Endothelial cell of umbilical vein (primary cell): Measurements from ENCODE around the gene IRF1. TPM values are rescaled to one million over a fixed set of nuclear protein-coding genes. Genes with fewer than 3 reads are reported as not detected.

Experiments
- BruUV-seq: library from RNA; stranded (reverse); fragments of 400-500 nt; replicated peaks from 2 replicates; lab custom pipeline; 2021; lab: Mats Ljungman, UMichigan
- CTCF ChIA-PET: fragments of 300-600, 350-600 bp; sonication (Branson Sonifier 250); formaldehyde crosslinking; loops from one replicate; lab custom pipeline; 2021; ENCODE audit warnings: antibody characterized with exemption, inconsistent platforms; lab: Charles Lee
- POLR2A ChIA-PET: fragments of 300-600, 350-600 bp; sonication (Branson Sonifier 250); formaldehyde crosslinking; loops from one replicate; lab custom pipeline; 2021; ENCODE audit warnings: antibody characterized with exemption, inconsistent platforms; lab: Charles Lee
- DNase-seq: peaks from one replicate; pipeline ENCODE4 v3.0.0-alpha.2; 2011; ENCODE audit warnings: low read depth, low spot score
- FAIRE-seq: peaks from 2 replicates; lab custom pipeline; 2011; peaks lifted over from hg19 to GRCh38; lab: Jason Lieb, UNC
- H2AFZ ChIP-seq: 2 replicates; pipeline ENCODE4 v1.6.0; 2012; ENCODE audit warnings: low read depth, low read length, control low read depth, inconsistent platforms
- H3K27ac ChIP-seq: 2 replicates; pipeline ENCODE4 v1.5.1; 2011; ENCODE audit warnings: low read depth, mild to moderate bottlenecking, control low read depth, low read length, moderate library complexity; ENCODE audit not compliant: insufficient read depth
- H3K27me3 ChIP-seq, 2 experiments: 2 replicates each; pipeline versions ENCODE4 v1.6.0 to v1.6.1; 2011; ENCODE audit warnings: low read length in 2 of 2, mixed read lengths in 1 of 2; ENCODE audit not compliant: control insufficient read depth in 2 of 2, insufficient read depth in 2 of 2
- H3K36me3 ChIP-seq, 2 experiments: 2 replicates in 1 of 2; 3 replicates in 1 of 2; pipeline ENCODE4 v1.5.1; 2011; ENCODE audit warnings: low read length in 2 of 2, mild to moderate bottlenecking in 1 of 2, moderate library complexity in 1 of 2; ENCODE audit not compliant: control insufficient read depth in 2 of 2, insufficient read depth in 2 of 2; ENCODE audit errors: extremely low read depth in 1 of 2
- H3K4me1 ChIP-seq: 3 replicates; pipeline ENCODE4 v1.5.1; 2011; ENCODE audit warnings: mild to moderate bottlenecking, low read length; ENCODE audit not compliant: control insufficient read depth, insufficient read depth; ENCODE audit errors: extremely low read depth
- H3K4me2 ChIP-seq: 2 replicates; pipeline ENCODE4 v1.6.1; 2011; ENCODE audit warnings: low read length, control low read depth, mixed read lengths; ENCODE audit not compliant: insufficient read depth
- H3K4me3 ChIP-seq, 3 experiments: fragments of 200-600 bp in 1 of 3; sonication (generic), shearing (Covaris generic) in 1 of 3; replicated peaks in 1 of 3; 2 replicates each; pipeline ENCODE4 v1.5.1; 2011 to 2016; ENCODE audit warnings: control low read depth in 3 of 3, low read length in 3 of 3, mild to moderate bottlenecking in 2 of 3, inconsistent platforms in 1 of 3, low read depth in 1 of 3, moderate library complexity in 1 of 3; ENCODE audit not compliant: insufficient read depth in 1 of 3
- H3K79me2 ChIP-seq: 2 replicates; pipeline ENCODE4 v1.6.0; 2012; ENCODE audit warnings: low read length, inconsistent platforms; ENCODE audit not compliant: control insufficient read depth, insufficient read depth
- H3K9ac ChIP-seq: replicated peaks from 2 replicates; pipeline ENCODE3; 2011; ENCODE audit warnings: low read length, control low read depth; ENCODE audit not compliant: insufficient read depth; ENCODE audit errors: extremely low read depth
- H3K9me1 ChIP-seq: replicated peaks from 3 replicates; pipeline ENCODE4 v1.6.0; 2011; ENCODE audit warnings: mild to moderate bottlenecking, low read length; ENCODE audit not compliant: control insufficient read depth, insufficient read depth; ENCODE audit errors: extremely low read depth
- H3K9me3 ChIP-seq: replicated peaks from 2 replicates; pipeline ENCODE4 v1.5.1; 2012; ENCODE audit warnings: low read length, inconsistent platforms; ENCODE audit not compliant: control insufficient read depth, insufficient read depth
- H4K20me1 ChIP-seq: replicated peaks from 2 replicates; pipeline ENCODE3; 2011; ENCODE audit warnings: mild to moderate bottlenecking, low read length; ENCODE audit not compliant: control insufficient read depth, insufficient read depth; ENCODE audit errors: extremely low read depth
- CTCF ChIP-seq, 2 donors: IDR thresholded peaks; 1 replicate in 1 of 2; 2 replicates in 1 of 2; pipeline ENCODE4 v1.5.1; 2011; ENCODE audit warnings: low read length in 2 of 2, mild to moderate bottlenecking in 2 of 2, moderate library complexity in 2 of 2, control low read depth in 1 of 2, inconsistent platforms in 1 of 2, low read depth in 1 of 2; ENCODE audit not compliant: insufficient read depth in 1 of 2; ENCODE audit errors: extremely low read depth in 1 of 2
- EZH2 ChIP-seq: IDR thresholded peaks from 2 replicates; pipeline ENCODE4 v1.6.1; 2012; ENCODE audit warnings: borderline replicate concordance, low read depth, mild to moderate bottlenecking, moderate library complexity, low read length, inconsistent platforms; ENCODE audit not compliant: severe bottlenecking
- FOS ChIP-seq: IDR thresholded peaks from 2 replicates; pipeline ENCODE4 v1.6.1; 2011; ENCODE audit warnings: mild to moderate bottlenecking, low read length, moderate library complexity, borderline replicate concordance; ENCODE audit not compliant: insufficient read depth
- GATA2 ChIP-seq: IDR thresholded peaks from 2 replicates; pipeline ENCODE4 v1.7.0; 2011; ENCODE audit warnings: low read depth, mild to moderate bottlenecking, moderate library complexity, mixed read lengths, low read length; ENCODE audit not compliant: insufficient read length, insufficient read depth
- JUN ChIP-seq: IDR thresholded peaks from 2 replicates; pipeline ENCODE4 v1.6.1; 2011; ENCODE audit warnings: borderline replicate concordance, low read depth; ENCODE audit not compliant: insufficient read length, insufficient read depth
- MAX ChIP-seq: IDR thresholded peaks from 2 replicates; pipeline ENCODE4 v1.6.1; 2011; ENCODE audit not compliant: insufficient read depth, insufficient read length
- MYC ChIP-seq: IDR thresholded peaks from one replicate; pipeline ENCODE4 v1.6.1; 2011; ENCODE audit warnings: mild to moderate bottlenecking, low read depth, low read length
- POLR2A ChIP-seq: IDR thresholded peaks from 2 replicates; pipeline ENCODE4 v1.6.1; 2012; ENCODE audit warnings: low read depth, mild to moderate bottlenecking, control low read depth, low read length
- POLR2AphosphoS5 ChIP-seq: IDR thresholded peaks from 2 replicates; pipeline ENCODE4 v1.6.1; 2012; ENCODE audit warnings: low read depth, mild to moderate bottlenecking, control low read depth, low read length, moderate library complexity; ENCODE audit not compliant: insufficient read depth
- dilution Hi-C: fragments of 300-500 bp; cut with MboI; formaldehyde crosslinking; loops from one replicate; pipeline ENCODE4 v1.15.0; 2019; ENCODE audit warnings: low sequenced_read_pairs; ENCODE audit not compliant: extremely low pct_ligation_motif_present
- intact Hi-C: fragments of 100-400 bp; cut with micrococcal nuclease; formaldehyde crosslinking; loops from one replicate; pipeline ENCODE4 v1.10.0; 2022
- polyA plus RNA-seq, 4 experiments: library from polyadenylated mRNA; depleted of rRNA in 3 of 4; stranded (reverse) in 3 of 4; unstranded in 1 of 4; fragments of >200 nt; gene quantifications; 2 replicates each; pipeline versions ENCODE4 v1.2.1 to v1.2.3, GENCODE V29; 2011 to 2012; ENCODE audit warnings: missing spikeins in 1 of 4
- total RNA-seq: library from RNA; stranded (reverse); gene quantifications from 2 replicates; pipeline ENCODE4 v1.2.3, GENCODE V29; 2021

The IRF1 gene
- total and polyA plus RNA-seq, 2 donors (not counting 3 experiments of a cell fraction or from before 2014, with no cell fraction given), result 12.3 to 28.0 TPM

- peak; percentile 37 for DNase-seq
- Histone ChIP-seq H3K27me3 (no peaks in the 10 kb centered on the region), H3K4me3 (no peak overlapping the region), H3K79me2 (no peaks in the 10 kb centered on the region), H3K9ac (peak overlapping the region; percentile 28), H3K4me2 (peak overlapping the region; percentile 23), H3K27ac (peak overlapping the region; percentile 82), H3K9me3 (no peaks in the 10 kb centered on the region), H3K36me3 (no peaks in the 10 kb centered on the region), H3K4me1 (peaks cover 47% of the 10 kb centered on the region), H4K20me1 (no peaks in the 10 kb centered on the region), H3K9me1 (no peaks in the 10 kb centered on the region), H2AFZ (no peak overlapping the region)
- ChIA-PET CTCF (interaction anchor here (0.9 to 8.4 kb wide), 12 partner anchors 8 to 322 kb away, joined by 3 to 220 read pairs (median 6); partner anchors contain the start of gene IRF1), POLR2A (interaction anchor here (1.0 kb wide), 2 partner anchors 73 to 111 kb away, joined by 3 to 4 read pairs; no protein-coding TSS in a partner anchor)
- no TSS peak for BruUV-seq
- dilution Hi-C loops, result no loop called here
- intact Hi-C loops, result loop anchor here (5.0 to 10.0 kb wide), 3 partner anchors 203 to 436 kb away; partner anchors contain the start of genes IL3 and SLC22A4
- TF ChIP-seq FOS (no peak), EZH2 (no peak), CTCF (IDR thresholded peaks at IDR 0.05; ENCODE audit: extremely low read depth in 1 of 2, insufficient read depth in 1 of 2, low read depth in 1 of 2, low read length in 2 of 2) (no peak), MAX (no peak), POLR2A (no peak), GATA2 (no peak), JUN (no peak), POLR2AphosphoS5 (no peak), MYC (no peak)
- FAIRE-seq, result peak; percentile 54
Observed at GRCh38 chr5:132498152-132498551, 7.6 kb upstream of the IRF1 start.
